ENCODE measurements around the gene ACAP2. TPM values are rescaled to one million over a fixed set of nuclear protein-coding genes. Genes with fewer than 3 reads are reported as not detected.

The ACAP2 gene
- polyA plus RNA-seq, 3 donors, result 41.5 to 96.5 (median 71.6) TPM

DNA sequence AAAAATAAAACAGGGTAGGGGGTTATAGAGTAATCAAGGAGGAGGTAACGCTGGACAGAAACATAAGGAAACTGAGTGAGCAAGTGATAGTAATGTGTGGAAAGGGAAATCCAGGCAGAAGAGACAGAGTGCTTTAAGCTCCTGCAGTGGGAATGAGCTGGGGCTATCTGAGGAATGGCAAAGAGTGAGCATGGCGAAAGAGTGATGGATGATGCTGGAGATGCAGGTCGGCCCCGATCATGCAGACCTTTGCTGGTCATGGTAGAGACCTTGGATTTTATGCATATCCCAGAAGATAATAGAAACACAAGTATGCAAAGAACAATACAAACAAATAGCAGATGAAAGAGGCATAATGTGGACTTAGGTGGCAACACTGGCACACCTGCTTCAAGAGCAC, 26.0 kb upstream of the ACAP2 start:
- H3K4me1 Mint-ChIP-seq, result no peaks in the 10 kb centered on the region
- no peaks in the 10 kb centered on the region for H3K36me3 ChIP-seq (replicated peaks in 1 of 2; ENCODE audit: control insufficient read depth in 1 of 2, insufficient read depth in 2 of 2, low read length in 2 of 2)
- intact Hi-C loops (cut with micrococcal nuclease), result no loop called here

DNA sequence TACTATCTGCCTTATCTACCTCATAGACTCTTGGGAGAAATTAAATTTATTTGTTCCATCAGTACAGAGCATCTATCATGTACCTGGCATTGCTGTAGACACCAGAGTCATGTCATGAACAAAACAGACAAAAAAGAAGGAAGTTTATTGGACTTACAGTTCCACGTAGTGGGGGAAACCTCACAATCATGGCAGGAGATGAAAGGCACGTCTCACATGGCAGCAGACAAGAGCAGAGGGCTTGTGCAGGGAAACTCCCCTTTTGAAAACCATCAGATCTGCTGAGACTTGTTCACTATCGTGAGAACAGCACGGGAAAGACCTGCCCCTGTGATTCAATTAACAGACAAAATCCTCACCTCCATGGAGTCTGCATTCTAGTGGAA, 25.6 kb upstream of the ACAP2 start:
- DNase-seq, result no peak
- Mint-ChIP-seq H3K27ac (no peak overlapping the region), H3K4me1 (no peaks in the 10 kb centered on the region), H3K27me3 (ENCODE audit: low read depth in 3 of 3) (peaks cover 0 to 1% (median 0%) of the 10 kb centered on the region in 3 donors), H3K4me3 (no peak overlapping the region), H3K9me3 (peaks cover 2 to 17% (median 10%) of the 10 kb centered on the region in 7 donors), H3K36me3 (no peaks in the 10 kb centered on the region)
- no peaks in the 10 kb centered on the region for H3K36me3 ChIP-seq (replicated peaks in 1 of 2; ENCODE audit: control insufficient read depth in 1 of 2, insufficient read depth in 2 of 2, low read length in 2 of 2)
- H3K79me2 ChIP-seq (ENCODE audit: insufficient read depth, low read length), result no peaks in the 10 kb centered on the region
- no peak overlapping the region for H3K9ac ChIP-seq (ENCODE audit: insufficient read depth, low read length, poor library complexity, severe bottlenecking)
- no CpG with 5 or more reads among the region's 4 CpGs for WGBS (ENCODE audit: insufficient coverage)
- H4K20me1 ChIP-seq (ENCODE audit: insufficient read depth, low read length), result no peaks in the 10 kb centered on the region
- no peak overlapping the region for H3K4me3 ChIP-seq (replicated peaks in 1 of 3; ENCODE audit: low read depth in 2 of 3, low read length in 3 of 3)
- peaks cover 4 to 6% of the 10 kb centered on the region in 2 donors for H3K9me3 ChIP-seq (replicated peaks in 1 of 2; ENCODE audit: control insufficient read depth in 1 of 2, insufficient read depth in 1 of 2, low read length in 2 of 2)
- H3K4me1 ChIP-seq (ENCODE audit: control insufficient read depth in 1 of 2, insufficient read depth in 2 of 2, low read length in 2 of 2), result no peaks in the 10 kb centered on the region
- H3K27ac ChIP-seq (ENCODE audit: low read depth in 1 of 2, low read length in 2 of 2), result no peak overlapping the region
- no peaks in the 10 kb centered on the region for H3K27me3 ChIP-seq (ENCODE audit: control insufficient read depth in 2 of 2, insufficient read depth in 2 of 2, low read length in 2 of 2)
- H3K4me2 ChIP-seq (replicated peaks; ENCODE audit: extremely low read depth, low read length, poor library complexity, severe bottlenecking), result no peak overlapping the region
- TF ChIP-seq, protein P1, sequence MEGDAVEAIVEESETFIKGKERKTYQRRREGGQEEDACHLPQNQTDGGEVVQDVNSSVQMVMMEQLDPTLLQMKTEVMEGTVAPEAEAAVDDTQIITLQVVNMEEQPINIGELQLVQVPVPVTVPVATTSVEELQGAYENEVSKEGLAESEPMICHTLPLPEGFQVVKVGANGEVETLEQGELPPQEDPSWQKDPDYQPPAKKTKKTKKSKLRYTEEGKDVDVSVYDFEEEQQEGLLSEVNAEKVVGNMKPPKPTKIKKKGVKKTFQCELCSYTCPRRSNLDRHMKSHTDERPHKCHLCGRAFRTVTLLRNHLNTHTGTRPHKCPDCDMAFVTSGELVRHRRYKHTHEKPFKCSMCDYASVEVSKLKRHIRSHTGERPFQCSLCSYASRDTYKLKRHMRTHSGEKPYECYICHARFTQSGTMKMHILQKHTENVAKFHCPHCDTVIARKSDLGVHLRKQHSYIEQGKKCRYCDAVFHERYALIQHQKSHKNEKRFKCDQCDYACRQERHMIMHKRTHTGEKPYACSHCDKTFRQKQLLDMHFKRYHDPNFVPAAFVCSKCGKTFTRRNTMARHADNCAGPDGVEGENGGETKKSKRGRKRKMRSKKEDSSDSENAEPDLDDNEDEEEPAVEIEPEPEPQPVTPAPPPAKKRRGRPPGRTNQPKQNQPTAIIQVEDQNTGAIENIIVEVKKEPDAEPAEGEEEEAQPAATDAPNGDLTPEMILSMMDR (IDR thresholded peaks at IDR 0.05), result no peak
- no peak overlapping the region for H2AFZ ChIP-seq (ENCODE audit: insufficient read depth, low read depth, low read length, poor library complexity, severe bottlenecking)
- intact Hi-C loops (cut with micrococcal nuclease), result no loop called here

More for the DNA sequence above, 26.0 kb upstream of the ACAP2 start:
- 100% methylated on average over 1 of the region's 4 CpGs for whole genome bisulfite sequencing (ENCODE audit: insufficient coverage)
- Mint-ChIP-seq H3K36me3 (no peaks in the 10 kb centered on the region), H3K4me3 (no peak overlapping the region), H3K27me3 (ENCODE audit: low read depth in 3 of 3) (peaks cover 0 to 1% (median 0%) of the 10 kb centered on the region in 3 donors), H3K9me3 (peaks cover 2 to 19% (median 10%) of the 10 kb centered on the region in 7 donors), H3K27ac (no peak overlapping the region)
- TF ChIP-seq, protein P1 (IDR thresholded peaks at IDR 0.05), result no peak
- Histone ChIP-seq H2AFZ (ENCODE audit: insufficient read depth, low read depth, low read length, poor library complexity, severe bottlenecking) (no peak overlapping the region), H3K4me3 (replicated peaks in 1 of 3; ENCODE audit: low read depth in 2 of 3, low read length in 3 of 3) (no peak overlapping the region), H3K9ac (ENCODE audit: insufficient read depth, low read length, poor library complexity, severe bottlenecking) (no peak overlapping the region), H3K9me3 (replicated peaks in 1 of 2; ENCODE audit: control insufficient read depth in 1 of 2, insufficient read depth in 1 of 2, low read length in 2 of 2) (peaks cover 4 to 6% of the 10 kb centered on the region in 2 donors), H3K4me1 (ENCODE audit: control insufficient read depth in 1 of 2, insufficient read depth in 2 of 2, low read length in 2 of 2) (no peaks in the 10 kb centered on the region), H4K20me1 (ENCODE audit: insufficient read depth, low read length) (no peaks in the 10 kb centered on the region), H3K27ac (ENCODE audit: low read depth in 1 of 2, low read length in 2 of 2) (no peak overlapping the region), H3K4me2 (replicated peaks; ENCODE audit: extremely low read depth, low read length, poor library complexity, severe bottlenecking) (no peak overlapping the region), H3K27me3 (ENCODE audit: control insufficient read depth in 2 of 2, insufficient read depth in 2 of 2, low read length in 2 of 2) (no peaks in the 10 kb centered on the region), H3K79me2 (ENCODE audit: insufficient read depth, low read length) (no peaks in the 10 kb centered on the region)
- DNase-seq, result no peak
